CD4-positive, alpha-beta T cell (primary cell): ENCODE results near the gene DNLZ. TPM values are rescaled to one million over a fixed set of nuclear protein-coding genes. Genes with fewer than 3 reads are reported as not detected.

Experiments
- ATAC-seq: fragments of 200-7000 bp; cut with Tn5 transposase; one replicate; pipeline ENCODE4 v1.10.0; 2022; ENCODE audit warnings: mild to moderate bottlenecking; ENCODE audit not compliant: poor library complexity
- CTCF ChIA-PET: fragments of 350-600 bp; sonication (Branson Sonifier 250); formaldehyde crosslinking; loops from one replicate; lab custom pipeline; 2021; ENCODE audit warnings: antibody characterized with exemption, inconsistent platforms; lab: Charles Lee
- POLR2A ChIA-PET: fragments of 350-600 bp; sonication (Branson Sonifier 250); formaldehyde crosslinking; loops from one replicate; lab custom pipeline; 2021; ENCODE audit warnings: antibody characterized with exemption, inconsistent platforms; lab: Charles Lee
- DNase-seq, 14 experiments: peaks; one replicate each; pipeline ENCODE4 v3.0.0-alpha.2; 2013 to 2020; ENCODE audit warnings: mixed read lengths in 2 of 14
- H3K27ac ChIP-seq, 2 donors: one replicate each; pipeline versions ENCODE4 v1.5.1 to v1.7.0; 2013; ENCODE audit warnings: low read length in 2 of 2, low read depth in 1 of 2, mild to moderate bottlenecking in 1 of 2
- H3K27me3 ChIP-seq, 2 experiments: 1 replicate in 1 of 2; 2 replicates in 1 of 2; pipeline versions ENCODE4 v1.6.1 to v1.7.0; 2013; ENCODE audit warnings: low read length in 2 of 2, control low read depth in 1 of 2, mild to moderate bottlenecking in 1 of 2, moderate library complexity in 1 of 2; ENCODE audit not compliant: insufficient read depth in 2 of 2, control insufficient read depth in 1 of 2
- H3K36me3 ChIP-seq: one replicate; pipeline ENCODE4 v1.6.1; 2013; ENCODE audit warnings: low read length, control low read depth; ENCODE audit not compliant: insufficient read depth
- H3K4me1 ChIP-seq: one replicate; pipeline ENCODE4 v1.6.1; 2013; ENCODE audit warnings: low read length, control low read depth; ENCODE audit not compliant: insufficient read depth
- H3K4me3 ChIP-seq: one replicate; pipeline ENCODE4 v1.5.1; 2013; ENCODE audit warnings: mild to moderate bottlenecking, low read length, moderate library complexity
- H3K9me3 ChIP-seq, 2 experiments: 1 replicate in 1 of 2; 2 replicates in 1 of 2; pipeline versions ENCODE4 v1.6.1 to v1.7.0; 2013; ENCODE audit warnings: low read length in 2 of 2, mild to moderate bottlenecking in 2 of 2, control low read depth in 1 of 2, moderate library complexity in 1 of 2; ENCODE audit not compliant: control insufficient read depth in 1 of 2, insufficient read depth in 1 of 2
- H3K27ac Mint-ChIP-seq: one replicate; pipeline ENCODE4 v1.8.0; 2020; ENCODE audit warnings: mixed read lengths
- H3K27me3 Mint-ChIP-seq: one replicate; pipeline ENCODE4 v1.8.0; 2021; ENCODE audit warnings: mixed read lengths
- H3K36me3 Mint-ChIP-seq: one replicate; pipeline ENCODE4 v1.8.0; 2021; ENCODE audit warnings: low read depth, mixed read lengths
- H3K4me1 Mint-ChIP-seq: one replicate; pipeline ENCODE4 v1.8.0; 2021; ENCODE audit warnings: low read depth, mixed read lengths
- H3K4me3 Mint-ChIP-seq: one replicate; pipeline ENCODE4 v1.8.0; 2020; ENCODE audit warnings: mild to moderate bottlenecking, mixed read lengths
- H3K9me3 Mint-ChIP-seq: one replicate; pipeline ENCODE4 v1.8.0; 2020; ENCODE audit warnings: mixed read lengths
- intact Hi-C, 2 experiments: fragments of 100-400 bp; cut with DNase I in 1 of 2; cut with micrococcal nuclease in 1 of 2; formaldehyde crosslinking; loops; one replicate each; pipeline versions ENCODE4 v1.15.1 to v1.9.0; 2023 to 2025; cut with DNase I, micrococcal nuclease
- total RNA-seq, 174 experiments: library from RNA in 2 of 174; stranded (reverse) in 2 of 174; gene quantifications; one replicate each; pipeline ENCODE4 v1.2.3 and lab custom pipeline; 2021 to 2026
- TF ChIP-seq, protein P1 (sequence below): fragments of 200-600 bp; IDR thresholded peaks from one replicate; pipeline ENCODE4 v1.8.0; 2022; ENCODE audit warnings: antibody characterized with exemption, mild to moderate bottlenecking

The DNLZ gene
- total RNA-seq, 2 experiments from 2014 or later: 15.4 to 17.0 TPM

DNA sequence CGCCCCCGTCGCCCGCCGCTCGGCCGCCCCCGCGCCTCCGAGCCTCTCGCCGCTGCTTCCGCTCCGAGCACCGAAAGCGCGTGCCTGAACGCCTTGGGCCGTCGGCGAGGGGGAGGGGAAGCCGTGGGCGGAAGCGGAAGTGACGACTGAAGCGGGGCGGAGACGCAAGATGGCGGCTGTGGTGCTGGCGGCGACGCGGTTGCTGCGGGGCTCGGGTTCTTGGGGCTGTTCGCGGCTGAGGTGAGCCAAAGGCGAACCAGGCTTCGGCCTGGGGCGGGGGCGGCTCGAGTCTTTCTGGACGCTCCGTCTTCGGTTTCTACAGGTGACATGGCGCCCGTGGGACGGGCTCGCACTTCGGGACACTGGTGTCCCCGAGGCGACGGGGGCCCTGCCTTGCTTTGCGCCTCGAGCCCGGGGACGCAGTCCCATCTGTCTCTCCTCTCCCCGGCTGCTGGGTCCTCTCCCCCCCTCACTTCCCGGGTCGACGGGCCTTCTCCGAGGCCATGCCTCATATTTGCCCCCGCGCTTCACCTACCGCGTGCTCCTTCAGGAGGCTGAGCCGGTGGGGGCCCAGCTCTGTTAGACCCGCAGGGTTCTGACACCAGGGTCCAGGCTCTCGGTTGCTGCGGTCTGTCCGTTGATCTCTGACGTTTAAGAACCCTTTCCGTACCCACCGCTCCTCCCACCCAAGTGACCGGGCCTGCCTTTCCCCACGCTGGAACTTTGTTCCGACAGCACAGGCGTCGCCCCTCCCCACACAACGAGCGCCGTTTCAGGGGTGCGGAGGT, 47.1 kb upstream of the DNLZ start, which contains the start of the genes ENTR1 and PMPCA:
TSS of gene ENTR1 (minus strand) at position 115 of the 788 bp plus-strand sequence. CDS start 217 bp downstream, outside the sequence.
TSS of gene PMPCA (plus strand) at position 159 of the 788 bp plus-strand sequence. CDS start at position 170, 11 bp downstream.
- no peaks in the 10 kb centered on the region for H3K9me3 Mint-ChIP-seq
- intact Hi-C loops: loop anchor here in 1 of 2 experiments (1.0 to 2.0 kb wide), 4 partner anchors 10 to 318 kb away; partner anchors contain the start of genes DNLZ, INPP5E and SNAPC4

DNA sequence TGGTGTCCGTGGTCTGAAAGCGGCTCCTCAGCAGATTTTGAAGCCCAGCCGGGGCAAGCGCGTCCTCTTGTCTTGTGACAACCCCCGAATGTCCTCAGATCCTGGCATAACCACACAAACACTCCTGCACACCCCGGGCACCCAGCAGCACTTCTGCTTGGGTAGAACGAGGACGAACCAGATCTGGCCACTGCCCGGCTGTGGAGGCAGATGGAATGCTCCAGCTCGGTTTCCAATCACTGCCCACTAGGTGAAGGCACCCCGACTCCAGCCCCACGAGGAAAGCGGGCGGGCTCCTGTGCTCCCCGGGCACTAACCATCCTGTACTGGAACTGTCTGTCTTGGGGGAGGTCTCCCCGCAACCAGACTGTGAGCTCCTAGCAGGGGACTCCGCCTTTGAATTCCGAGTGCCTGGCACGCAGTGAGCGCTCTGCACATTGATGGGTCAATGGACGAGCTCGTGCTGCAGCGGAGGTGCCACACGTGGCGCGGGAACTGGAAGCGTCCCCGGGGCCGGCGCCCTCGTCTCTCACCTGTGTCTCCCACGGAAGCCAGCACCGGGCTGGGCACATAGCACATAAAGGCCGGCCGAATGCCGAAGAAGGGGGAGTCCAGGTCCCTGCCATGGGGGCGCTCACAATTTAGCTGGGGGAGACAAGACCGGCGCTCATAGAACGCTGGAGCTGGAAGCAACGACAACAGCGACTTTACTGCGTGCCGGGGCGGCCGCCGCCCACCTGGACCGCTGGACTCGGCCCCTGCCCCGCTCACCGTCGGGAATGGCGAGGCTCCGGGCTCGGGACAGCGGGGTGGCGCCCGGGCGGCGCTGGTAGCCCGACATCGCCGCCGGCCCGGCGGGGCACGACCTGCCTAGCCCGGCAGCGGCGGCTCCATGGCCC, 46.3 kb upstream of the DNLZ start:
- Histone ChIP-seq H3K27me3 (no peaks in the 10 kb centered on the region), H3K4me3 (peak overlapping the region; percentile 83), H3K36me3 (peaks cover 48% of the 10 kb centered on the region), H3K27ac (peak overlapping the region; percentile 43 to 64), H3K9me3 (no peaks in the 10 kb centered on the region), H3K4me1 (peaks cover 56% of the 10 kb centered on the region)
- Mint-ChIP-seq H3K4me3 (peak overlapping the region; percentile 91), H3K9me3 (no peaks in the 10 kb centered on the region), H3K4me1 (peaks cover 51% of the 10 kb centered on the region), H3K36me3 (peaks cover 81% of the 10 kb centered on the region), H3K27me3 (no peaks in the 10 kb centered on the region), H3K27ac (peak overlapping the region; percentile 91)
- intact Hi-C loops: loop anchor here in 1 of 2 experiments (1.0 to 10.0 kb wide), 7 partner anchors 10 to 445 kb away; partner anchors contain the start of genes DNLZ, INPP5E, NOTCH1 and RABL6
- ChIA-PET CTCF (interaction anchor here (1.2 to 2.1 kb wide), 3 partner anchors 9 to 46 kb away, joined by 4 to 7 read pairs (median 6); partner anchors contain the start of genes DNLZ and SNAPC4), POLR2A (interaction anchor here (0.8 to 1.7 kb wide), 5 partner anchors 9 to 831 kb away, joined by 3 to 18 read pairs (median 4); partner anchors contain the start of genes DNLZ, SNAPC4 and TUBB4B)
- ATAC-seq: peak; percentile 39
- TF ChIP-seq, protein P1, sequence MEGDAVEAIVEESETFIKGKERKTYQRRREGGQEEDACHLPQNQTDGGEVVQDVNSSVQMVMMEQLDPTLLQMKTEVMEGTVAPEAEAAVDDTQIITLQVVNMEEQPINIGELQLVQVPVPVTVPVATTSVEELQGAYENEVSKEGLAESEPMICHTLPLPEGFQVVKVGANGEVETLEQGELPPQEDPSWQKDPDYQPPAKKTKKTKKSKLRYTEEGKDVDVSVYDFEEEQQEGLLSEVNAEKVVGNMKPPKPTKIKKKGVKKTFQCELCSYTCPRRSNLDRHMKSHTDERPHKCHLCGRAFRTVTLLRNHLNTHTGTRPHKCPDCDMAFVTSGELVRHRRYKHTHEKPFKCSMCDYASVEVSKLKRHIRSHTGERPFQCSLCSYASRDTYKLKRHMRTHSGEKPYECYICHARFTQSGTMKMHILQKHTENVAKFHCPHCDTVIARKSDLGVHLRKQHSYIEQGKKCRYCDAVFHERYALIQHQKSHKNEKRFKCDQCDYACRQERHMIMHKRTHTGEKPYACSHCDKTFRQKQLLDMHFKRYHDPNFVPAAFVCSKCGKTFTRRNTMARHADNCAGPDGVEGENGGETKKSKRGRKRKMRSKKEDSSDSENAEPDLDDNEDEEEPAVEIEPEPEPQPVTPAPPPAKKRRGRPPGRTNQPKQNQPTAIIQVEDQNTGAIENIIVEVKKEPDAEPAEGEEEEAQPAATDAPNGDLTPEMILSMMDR: no peak
- peak in 8 of 14 experiments; percentile 16 to 67 (median 34) for DNase-seq

More for the DNA sequence above, 47.1 kb upstream of the DNLZ start, which contains the start of the genes ENTR1 and PMPCA:
- peak within 1 kb of the TSS; percentile 87 to 95 for H3K27ac ChIP-seq
- H3K36me3 ChIP-seq: peaks cover 51% of the 10 kb centered on the region
- no peaks in the 10 kb centered on the region for H3K9me3 ChIP-seq
- ATAC-seq (peak; percentile 85), DNase-seq (peak; percentile 89 to 98 (median 94))
- Mint-ChIP-seq H3K36me3 (peaks cover 80% of the 10 kb centered on the region), H3K27me3 (no peaks in the 10 kb centered on the region), H3K4me3 (peak within 1 kb of the TSS; percentile 91), H3K27ac (peak within 1 kb of the TSS; percentile 91), H3K4me1 (peaks cover 42% of the 10 kb centered on the region)
- CTCF ChIA-PET: interaction anchor here (1.0 to 2.1 kb wide), 4 partner anchors 10 to 47 kb away, joined by 3 to 7 read pairs (median 5); partner anchors contain the start of genes DNLZ and SNAPC4
- H3K4me3 ChIP-seq: peak within 1 kb of the TSS; percentile 95
- TF ChIP-seq, protein P1: no peak
- no peaks in the 10 kb centered on the region for H3K27me3 ChIP-seq
- peaks cover 47% of the 10 kb centered on the region for H3K4me1 ChIP-seq
- POLR2A ChIA-PET: interaction anchor here (1.1 to 1.7 kb wide), 3 partner anchors 10 to 73 kb away, joined by 3 to 18 read pairs (median 8); partner anchors contain the start of genes DNLZ and SNAPC4
